Hepatic stellate cell (primary cell): ENCODE measurements around the gene LATS1.
A peak's percentile ranks its signal among the peaks of the same experiment; 100 is the strongest.
"Not testable (repeated sequence)": the region's sequence is repeated elsewhere in the genome, so short reads cannot be mapped to it uniquely, and the experiment has no call there.

Source experiments
- DNase-seq: peaks from one replicate; pipeline ENCODE4 v3.0.0; 2011; ENCODE audit warnings: low spot score

The LATS1 gene

GRCh38 chr6:149728499-149729234 is 10.8 kb upstream of the LATS1 start:
- no peak for DNase-seq

DNA sequence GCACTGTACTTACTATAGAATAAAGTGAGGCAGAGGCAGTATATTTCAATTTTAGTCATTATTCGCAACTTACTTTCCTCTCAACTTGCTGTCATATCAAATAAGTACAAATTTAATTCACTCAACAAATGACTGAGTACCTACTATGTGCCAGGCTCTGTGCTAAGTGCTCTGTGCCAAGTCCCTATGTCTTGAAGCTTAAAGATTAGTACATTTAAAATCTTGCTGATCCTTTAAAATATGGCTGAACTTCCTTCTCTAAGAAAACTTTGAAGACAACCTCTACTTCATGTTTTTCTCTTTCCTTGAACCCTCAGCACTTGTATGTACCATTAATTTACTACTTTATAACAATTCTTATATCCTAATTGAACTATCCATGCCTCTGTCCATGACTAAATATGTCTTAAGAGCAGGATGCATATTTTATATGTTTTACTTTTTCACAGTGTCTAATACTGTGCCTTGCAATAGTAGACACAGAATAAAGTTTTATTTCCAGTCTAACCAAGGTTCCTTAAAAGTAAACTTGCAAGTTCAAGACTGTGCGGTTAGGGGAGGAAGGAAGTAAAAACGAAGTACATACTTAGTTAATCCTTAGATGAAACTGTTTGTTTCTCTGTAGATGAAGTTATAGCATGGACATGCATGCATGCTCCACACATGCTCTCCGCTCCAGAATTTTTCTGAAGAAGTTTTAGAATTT is 10.0 kb upstream of the LATS1 start:
- DNase-seq = no peak

DNA sequence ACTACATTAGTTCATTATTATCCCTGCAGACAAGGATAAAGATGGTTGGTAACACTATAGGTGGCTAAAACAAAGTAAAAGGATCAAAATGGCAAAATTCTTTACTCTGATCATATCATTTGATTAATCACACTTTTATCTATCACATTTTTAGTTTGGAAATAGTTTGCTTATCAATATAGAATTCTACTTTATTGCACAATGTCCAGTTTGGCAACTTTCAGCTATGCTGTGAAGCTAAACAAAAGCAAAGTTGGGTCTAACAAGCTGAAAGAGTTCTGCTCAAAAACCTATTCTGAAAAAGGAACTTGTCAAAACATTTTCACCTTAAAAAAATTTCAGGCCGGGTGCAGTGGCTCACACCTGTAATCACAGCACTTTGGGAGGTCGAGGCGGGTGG is 7.9 kb upstream of the LATS1 start:
- no peak for DNase-seq

DNA sequence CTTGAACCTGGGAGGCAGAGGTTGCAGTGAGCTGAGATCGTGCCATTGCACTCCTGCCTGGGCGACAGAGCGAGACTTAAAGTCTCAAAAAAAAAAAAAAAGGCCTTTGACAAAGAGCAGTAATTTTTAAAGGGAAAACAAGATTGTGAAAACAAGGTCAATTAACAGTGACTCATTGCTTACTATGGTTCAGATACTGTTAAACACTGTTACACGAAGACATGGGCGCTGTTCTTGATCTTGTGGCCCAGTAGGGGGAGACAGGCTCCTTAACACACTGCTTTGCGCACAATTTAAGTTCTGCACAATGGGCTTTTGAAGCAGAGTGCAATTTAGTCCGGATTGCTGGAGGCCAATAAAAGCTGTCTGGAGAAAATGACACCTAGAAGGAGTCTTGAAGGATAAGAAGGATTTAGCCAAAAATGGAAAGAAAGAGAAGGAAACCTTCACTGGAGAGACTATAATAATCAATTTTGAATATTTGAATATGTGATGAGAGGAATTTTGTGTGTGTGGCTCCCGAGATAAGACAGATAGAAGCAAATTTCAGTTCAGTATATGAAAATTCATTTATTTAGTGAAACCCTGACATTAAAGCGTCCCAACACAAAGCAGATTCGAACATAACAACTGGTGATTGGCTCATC is 6.0 kb upstream of the LATS1 start:
- DNase-seq = peak; percentile 60

GRCh38 chr6:149723262-149723661 is 5.4 kb upstream of the LATS1 start:
- no peak for DNase-seq

- DNase-seq = no peak
Measured at GRCh38 chr6:149719531-149719930, 1.6 kb upstream of the LATS1 start.

- DNase-seq = no peak
Measured at GRCh38 chr6:149717255-149717587, 680 bp downstream of the LATS1 start.

- peak; percentile 41 for DNase-seq
Measured at GRCh38 chr6:149716181-149716963, 1.5 kb downstream of the LATS1 start.

DNA sequence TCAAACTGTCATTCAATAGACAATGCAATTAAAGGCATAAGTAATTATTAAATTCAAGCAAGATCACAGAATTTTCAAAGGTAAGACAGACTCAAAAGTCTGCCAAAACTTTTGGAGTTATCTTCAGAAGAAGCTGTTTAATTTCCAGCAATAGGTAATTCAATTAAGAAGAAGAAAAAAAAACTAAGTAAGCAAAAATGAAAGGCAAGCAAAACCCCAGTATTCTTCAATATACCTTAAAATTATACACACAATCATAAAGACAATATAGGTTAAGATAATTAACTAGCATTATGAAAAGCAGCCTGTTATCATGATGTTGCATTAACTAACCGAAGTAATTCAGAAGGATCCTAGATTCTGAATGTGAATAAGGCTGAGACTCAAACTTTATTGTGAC is 3.5 kb downstream of the LATS1 start:
- DNase-seq = no peak

GRCh38 chr6:149711711-149712110 is 6.2 kb downstream of the LATS1 start:
- no peak for DNase-seq

GRCh38 chr6:149701714-149702113 is 16.2 kb downstream of the LATS1 start:
- DNase-seq = no peak

- DNase-seq = no peak
Measured at GRCh38 chr6:149699150-149699549, 18.8 kb downstream of the LATS1 start.

- DNase-seq = no peak
Measured at GRCh38 chr6:149698175-149698574, 19.7 kb downstream of the LATS1 start.

- DNase-seq = peak; percentile 51
Measured at GRCh38 chr6:149696901-149697300, 21.0 kb downstream of the LATS1 start.

DNA sequence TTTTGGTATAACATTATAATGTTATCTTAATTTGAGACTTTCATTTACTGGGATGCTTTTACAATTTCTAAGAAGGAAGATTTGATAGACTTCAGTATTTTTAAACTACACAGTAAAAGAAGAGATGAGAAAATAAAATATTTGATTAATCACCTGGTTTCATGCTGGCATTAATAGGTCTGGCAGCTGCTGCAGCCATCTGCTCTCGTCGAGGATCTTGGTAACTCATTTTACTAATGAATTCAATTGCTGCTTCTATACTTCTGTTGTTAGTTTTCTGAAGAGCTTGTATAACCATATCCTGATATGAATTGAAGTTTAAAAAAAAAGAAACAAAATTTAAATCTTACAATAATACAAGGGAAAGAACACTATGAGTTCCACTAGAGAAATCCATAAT is 23.0 kb downstream of the LATS1 start:
- no peak for DNase-seq

GRCh38 chr6:149691201-149691600 is 26.7 kb downstream of the LATS1 start:
- DNase-seq = no peak

DNA sequence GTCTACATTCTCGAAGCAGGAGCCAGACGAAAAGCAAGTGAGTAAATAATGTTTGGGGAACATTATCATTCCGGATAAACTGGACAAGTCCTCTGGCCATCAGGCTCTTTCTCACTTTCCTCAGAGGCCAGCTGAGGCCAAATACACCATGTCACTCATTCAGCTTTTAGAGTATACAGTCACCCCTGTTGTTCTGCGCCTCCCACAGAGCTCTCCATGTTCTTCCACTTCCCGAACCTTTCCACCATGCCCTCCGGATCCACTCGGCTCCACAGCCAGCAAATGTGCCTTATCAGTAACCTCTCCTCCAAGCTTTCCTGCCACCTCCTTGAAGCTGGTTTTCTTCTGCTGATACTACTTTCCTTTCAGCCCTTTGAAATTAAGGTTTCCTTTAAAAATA is 31.7 kb downstream of the LATS1 start:
- DNase-seq = no peak

DNA sequence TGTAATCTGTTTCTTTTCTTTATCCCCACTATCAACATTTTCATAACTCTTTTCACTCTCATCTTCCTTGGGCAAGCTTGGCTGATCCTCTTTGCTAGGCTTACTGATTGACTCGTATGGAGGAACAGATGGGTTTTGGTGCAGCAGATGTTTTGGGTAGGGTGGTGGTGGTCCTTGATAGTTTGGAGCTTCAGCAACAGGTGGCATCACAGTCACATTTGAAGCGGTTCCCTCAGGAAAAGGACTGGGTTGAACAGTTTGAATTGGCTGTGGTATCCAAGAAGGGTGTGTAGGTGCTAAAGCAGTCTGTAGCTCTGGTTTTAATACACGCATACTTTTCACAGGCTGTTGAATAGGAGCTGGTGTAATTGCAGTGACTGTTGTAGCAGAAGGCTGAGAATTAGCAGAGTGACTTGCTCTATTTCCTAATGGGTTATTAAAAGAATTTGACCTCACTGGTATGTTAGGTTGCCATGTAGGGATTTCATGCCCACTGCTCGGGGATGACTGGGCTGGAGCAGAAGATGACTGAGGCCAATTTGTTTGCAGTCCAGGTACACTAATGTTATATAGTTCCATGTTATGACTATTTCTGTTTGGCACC is 34.5 kb downstream of the LATS1 start:
- DNase-seq = no peak

DNA sequence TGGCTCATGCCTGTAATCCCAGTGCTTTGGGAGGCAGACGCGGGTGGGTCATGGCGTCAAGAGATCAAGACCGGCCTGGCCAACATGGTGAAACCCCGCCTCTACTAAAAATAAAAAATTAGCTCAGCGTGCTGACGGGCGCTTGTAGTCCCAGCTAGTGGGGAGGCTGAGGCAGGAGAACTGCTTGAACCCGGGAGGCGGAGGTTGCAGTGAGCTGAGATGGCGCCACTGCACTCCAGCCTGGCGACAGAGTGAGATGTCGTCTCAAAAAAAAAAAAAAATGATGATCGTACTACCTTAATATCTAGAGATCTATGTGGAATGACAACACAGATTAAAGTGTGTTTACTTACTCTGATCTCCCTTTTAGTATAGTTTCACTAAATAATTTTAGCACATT is 36.1 kb downstream of the LATS1 start:
- not testable (repeated sequence) for DNase-seq

GRCh38 chr6:149681209-149681608 is 36.7 kb downstream of the LATS1 start:
- no peak for DNase-seq

DNA sequence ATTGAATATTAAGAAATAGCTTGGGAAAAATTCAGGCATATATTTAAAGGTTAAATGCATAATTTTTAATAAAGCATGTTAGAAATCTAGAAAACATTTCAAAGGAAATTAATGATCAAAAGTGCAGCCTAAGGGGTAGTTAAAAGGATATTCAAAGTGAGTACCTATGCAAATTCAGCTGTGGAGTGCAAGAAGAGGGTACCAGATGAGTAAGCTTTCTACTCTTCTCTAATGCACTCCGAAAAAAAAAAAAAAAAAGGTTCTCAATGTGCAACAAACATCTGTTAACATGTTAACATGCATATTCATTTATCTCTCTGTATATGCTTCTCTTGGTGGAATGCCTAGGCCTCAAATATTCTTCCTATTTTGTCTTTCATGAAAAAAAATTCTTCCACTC is 37.4 kb downstream of the LATS1 start:
- DNase-seq = no peak

- not testable (repeated sequence) for DNase-seq
Measured at GRCh38 chr6:149672265-149672664, 45.6 kb downstream of the LATS1 start.
